Measurements from ENCODE around the gene TPRG1.
A peak's percentile ranks its signal among the peaks of the same experiment; 100 is the strongest.

The TPRG1 gene

GRCh38 chr3:189298469-189299375 is 127.0 kb downstream of the TPRG1 start:
- H3K4me3 Mint-ChIP-seq: no peak overlapping the region
- H3K27ac Mint-ChIP-seq: no peak overlapping the region
- no peaks in the 10 kb centered on the region for H3K9me3 Mint-ChIP-seq
- H3K36me3 Mint-ChIP-seq: no peaks in the 10 kb centered on the region
- H3K27me3 Mint-ChIP-seq: peaks cover 14% of the 10 kb centered on the region
- no peak for ATAC-seq
- H3K4me1 Mint-ChIP-seq: no peaks in the 10 kb centered on the region

- H3K9me3 Mint-ChIP-seq: no peaks in the 10 kb centered on the region
- H3K4me1 Mint-ChIP-seq: no peaks in the 10 kb centered on the region
- no peaks in the 10 kb centered on the region for H3K36me3 Mint-ChIP-seq
- H3K27me3 Mint-ChIP-seq: peaks cover 9% of the 10 kb centered on the region
- no peak overlapping the region for H3K27ac Mint-ChIP-seq
- ATAC-seq: no peak
- H3K4me3 Mint-ChIP-seq: no peak overlapping the region
These were observed 128.6 kb downstream of the TPRG1 start for GRCh38 chr3:189300345-189300744.

GRCh38 chr3:189301479-189301878 is 129.7 kb downstream of the TPRG1 start:
- no peak overlapping the region for H3K4me3 Mint-ChIP-seq
- no peak overlapping the region for H3K27ac Mint-ChIP-seq
- H3K9me3 Mint-ChIP-seq: no peaks in the 10 kb centered on the region
- peaks cover 9% of the 10 kb centered on the region for H3K27me3 Mint-ChIP-seq
- H3K36me3 Mint-ChIP-seq: no peaks in the 10 kb centered on the region
- no peak for ATAC-seq
- H3K4me1 Mint-ChIP-seq: no peaks in the 10 kb centered on the region

- peaks cover 7% of the 10 kb centered on the region for H3K4me1 Mint-ChIP-seq
- no peak for ATAC-seq
- H3K9me3 Mint-ChIP-seq: no peaks in the 10 kb centered on the region
- no peak overlapping the region for H3K27ac Mint-ChIP-seq
- no peaks in the 10 kb centered on the region for H3K27me3 Mint-ChIP-seq
- H3K36me3 Mint-ChIP-seq: no peaks in the 10 kb centered on the region
- H3K4me3 Mint-ChIP-seq: no peak overlapping the region
These were observed 131.8 kb downstream of the TPRG1 start for GRCh38 chr3:189303584-189303983.

GRCh38 chr3:189304465-189305351 is 132.9 kb downstream of the TPRG1 start:
- peaks cover 10% of the 10 kb centered on the region for H3K4me1 Mint-ChIP-seq
- H3K4me3 Mint-ChIP-seq: no peak overlapping the region
- H3K27ac Mint-ChIP-seq: no peak overlapping the region
- no peaks in the 10 kb centered on the region for H3K27me3 Mint-ChIP-seq
- H3K36me3 Mint-ChIP-seq: no peaks in the 10 kb centered on the region
- no peaks in the 10 kb centered on the region for H3K9me3 Mint-ChIP-seq
- no peak for ATAC-seq

GRCh38 chr3:189305412-189305811 is 133.6 kb downstream of the TPRG1 start:
- Mint-ChIP-seq H3K4me1 (peaks cover 12% of the 10 kb centered on the region), H3K27ac (peak overlapping the region; percentile 14), H3K9me3 (no peaks in the 10 kb centered on the region), H3K4me3 (no peak overlapping the region), H3K36me3 (no peaks in the 10 kb centered on the region), H3K27me3 (no peaks in the 10 kb centered on the region)
- peak; percentile 7 for ATAC-seq

GRCh38 chr3:189307963-189308362 is 136.2 kb downstream of the TPRG1 start:
- ATAC-seq: peak; percentile 87
- Mint-ChIP-seq H3K4me3 (peak overlapping the region; percentile 64), H3K36me3 (no peaks in the 10 kb centered on the region), H3K27ac (peak overlapping the region; percentile 89), H3K27me3 (peaks cover 14% of the 10 kb centered on the region), H3K9me3 (no peaks in the 10 kb centered on the region), H3K4me1 (peaks cover 12% of the 10 kb centered on the region)

- Mint-ChIP-seq H3K27me3 (peaks cover 20% of the 10 kb centered on the region), H3K36me3 (no peaks in the 10 kb centered on the region), H3K4me3 (peak overlapping the region; percentile 64), H3K9me3 (no peaks in the 10 kb centered on the region), H3K4me1 (peaks cover 12% of the 10 kb centered on the region), H3K27ac (peak overlapping the region; percentile 89)
- ATAC-seq: no peak
These were observed 136.8 kb downstream of the TPRG1 start for GRCh38 chr3:189308608-189309007.

GRCh38 chr3:189309400-189309975 is 137.7 kb downstream of the TPRG1 start:
- H3K36me3 Mint-ChIP-seq: no peaks in the 10 kb centered on the region
- ATAC-seq: no peak
- peak overlapping the region; percentile 33 for H3K4me3 Mint-ChIP-seq
- peaks cover 28% of the 10 kb centered on the region for H3K27me3 Mint-ChIP-seq
- H3K4me1 Mint-ChIP-seq: peaks cover 12% of the 10 kb centered on the region
- H3K27ac Mint-ChIP-seq: no peak overlapping the region
- H3K9me3 Mint-ChIP-seq: no peaks in the 10 kb centered on the region

- Mint-ChIP-seq H3K4me3 (no peak overlapping the region), H3K27me3 (peaks cover 29% of the 10 kb centered on the region), H3K4me1 (peaks cover 12% of the 10 kb centered on the region), H3K27ac (no peak overlapping the region), H3K9me3 (no peaks in the 10 kb centered on the region), H3K36me3 (no peaks in the 10 kb centered on the region)
- no peak for ATAC-seq
These were observed 139.8 kb downstream of the TPRG1 start for GRCh38 chr3:189311521-189311920.

- Mint-ChIP-seq H3K4me3 (no peak overlapping the region), H3K9me3 (no peaks in the 10 kb centered on the region), H3K27ac (no peak overlapping the region), H3K4me1 (peaks cover 12% of the 10 kb centered on the region), H3K36me3 (no peaks in the 10 kb centered on the region), H3K27me3 (peaks cover 43% of the 10 kb centered on the region)
- ATAC-seq: no peak
These were observed 141.1 kb downstream of the TPRG1 start for GRCh38 chr3:189312866-189313265.

GRCh38 chr3:189316296-189317019 is 144.7 kb downstream of the TPRG1 start:
- Mint-ChIP-seq H3K27me3 (peaks cover 62% of the 10 kb centered on the region), H3K36me3 (peaks cover 4% of the 10 kb centered on the region), H3K27ac (no peak overlapping the region), H3K9me3 (no peaks in the 10 kb centered on the region), H3K4me3 (no peak overlapping the region), H3K4me1 (no peaks in the 10 kb centered on the region)
- ATAC-seq: no peak

- peaks cover 11% of the 10 kb centered on the region for H3K36me3 Mint-ChIP-seq
- no peak overlapping the region for H3K4me3 Mint-ChIP-seq
- H3K27me3 Mint-ChIP-seq: peaks cover 65% of the 10 kb centered on the region
- no peaks in the 10 kb centered on the region for H3K4me1 Mint-ChIP-seq
- ATAC-seq: no peak
- peaks cover 6% of the 10 kb centered on the region for H3K9me3 Mint-ChIP-seq
- no peak overlapping the region for H3K27ac Mint-ChIP-seq
These were observed 146.1 kb downstream of the TPRG1 start for GRCh38 chr3:189317911-189318310.

GRCh38 chr3:189320511-189320910 is 148.7 kb downstream of the TPRG1 start:
- no peak overlapping the region for H3K4me3 Mint-ChIP-seq
- H3K4me1 Mint-ChIP-seq: peaks cover 15% of the 10 kb centered on the region
- H3K9me3 Mint-ChIP-seq: peaks cover 6% of the 10 kb centered on the region
- ATAC-seq: no peak
- H3K36me3 Mint-ChIP-seq: peaks cover 11% of the 10 kb centered on the region
- H3K27me3 Mint-ChIP-seq: peaks cover 52% of the 10 kb centered on the region
- no peak overlapping the region for H3K27ac Mint-ChIP-seq

- no peak overlapping the region for H3K4me3 Mint-ChIP-seq
- peaks cover 17% of the 10 kb centered on the region for H3K4me1 Mint-ChIP-seq
- H3K36me3 Mint-ChIP-seq: peaks cover 11% of the 10 kb centered on the region
- ATAC-seq: no peak
- H3K9me3 Mint-ChIP-seq: peaks cover 6% of the 10 kb centered on the region
- H3K27ac Mint-ChIP-seq: no peak overlapping the region
- H3K27me3 Mint-ChIP-seq: peaks cover 43% of the 10 kb centered on the region
These were observed 150.6 kb downstream of the TPRG1 start for GRCh38 chr3:189322339-189322738.

Data from stimulated activated memory B cell treated with anti-CD40 and anti-IgM and Interleukin-4, amounts not matched to agents 10 μg/mL and 1 μg/mL and 100 μg/mL, for 72 hours (primary cell).